Tibial artery (tissue), 4 donors: ENCODE data around the gene HNF4A.
"Not testable (repeated sequence)": the region's sequence is repeated elsewhere in the genome, so short reads cannot be mapped to it uniquely, and the experiment has no call there.

Experiments
- DNase-seq, 2 donors: peaks; one replicate each; pipeline ENCODE4 v3.0.0-alpha.2; 2019
- H3K27ac ChIP-seq, 2 donors: fragments of 200-600 bp; sonication (generic) in 1 of 2; 1 replicate in 1 of 2; 2 replicates in 1 of 2; pipeline ENCODE4 v1.5.1; 2018 to 2019; ENCODE audit warnings: mild to moderate bottlenecking in 1 of 2
- H3K27me3 ChIP-seq, 2 donors: fragments of 200-600 bp; sonication (generic) in 1 of 2; one replicate each; pipeline versions ENCODE4 v1.5.1 to v1.6.0; 2016 to 2019
- H3K36me3 ChIP-seq, 3 donors: fragments of 200-600 bp; sonication (generic) in 2 of 3; one replicate each; pipeline ENCODE4 v1.5.1; 2016 to 2019; ENCODE audit warnings: mild to moderate bottlenecking in 2 of 3
- H3K4me1 ChIP-seq, 4 donors: fragments of 200-600 bp; sonication (generic) in 2 of 4; 1 replicate in 3 of 4; 2 replicates in 1 of 4; pipeline ENCODE4 v1.5.1; 2016 to 2019
- H3K4me3 ChIP-seq, 2 donors: fragments of 200-600 bp; sonication (generic) in 1 of 2; 1 replicate in 1 of 2; 2 replicates in 1 of 2; pipeline ENCODE4 v1.5.1; 2018 to 2019; ENCODE audit warnings: mild to moderate bottlenecking in 2 of 2
- H3K9me3 ChIP-seq, 3 donors: fragments of 200-600 bp; sonication (generic) in 1 of 3; one replicate each; pipeline ENCODE4 v1.5.1; 2016 to 2019
- intact Hi-C: fragments of 100-400 bp; cut with DNase I; formaldehyde crosslinking; loops from one replicate; pipeline ENCODE4 v1.15.0; 2023; ENCODE audit warnings: low total_unique reads
- TF ChIP-seq, protein P1 (sequence below), 2 experiments: fragments of 200-600 bp in 1 of 2; fragments of 450-650 bp in 1 of 2; IDR thresholded peaks; one replicate each; pipeline ENCODE4 v1.5.1; 2017 to 2019; ENCODE audit warnings: antibody characterized with exemption in 2 of 2, mild to moderate bottlenecking in 1 of 2, moderate library complexity in 1 of 2

HNF4A gene

DNA sequence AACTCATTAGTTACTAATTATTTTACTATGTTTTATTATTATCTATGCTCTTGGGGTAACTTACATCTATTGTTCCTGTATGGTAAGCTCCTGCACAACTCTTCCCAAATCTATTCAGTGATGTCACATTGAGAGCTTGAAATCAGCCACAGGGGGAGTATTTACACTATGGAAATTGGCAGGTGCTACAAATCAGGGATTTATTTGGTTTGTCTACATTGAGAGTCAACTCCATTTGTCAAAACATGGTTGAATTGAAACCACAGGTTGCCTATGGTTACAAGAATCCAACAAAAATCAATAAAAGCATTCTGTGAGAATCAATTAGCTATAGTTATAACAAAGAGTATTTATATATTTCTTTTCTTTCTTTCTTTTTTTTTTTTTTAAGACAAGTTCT, 40.6 kb upstream of the HNF4A start:
- Histone ChIP-seq H3K36me3 (no peaks in the 10 kb centered on the region), H3K9me3 (no peaks in the 10 kb centered on the region), H3K4me1 (peaks cover 0 to 11% (median 7%) of the 10 kb centered on the region in 4 donors), H3K27me3 (no peaks in the 10 kb centered on the region), H3K4me3 (no peak overlapping the region), H3K27ac (no peak overlapping the region)
- TF ChIP-seq, protein P1, sequence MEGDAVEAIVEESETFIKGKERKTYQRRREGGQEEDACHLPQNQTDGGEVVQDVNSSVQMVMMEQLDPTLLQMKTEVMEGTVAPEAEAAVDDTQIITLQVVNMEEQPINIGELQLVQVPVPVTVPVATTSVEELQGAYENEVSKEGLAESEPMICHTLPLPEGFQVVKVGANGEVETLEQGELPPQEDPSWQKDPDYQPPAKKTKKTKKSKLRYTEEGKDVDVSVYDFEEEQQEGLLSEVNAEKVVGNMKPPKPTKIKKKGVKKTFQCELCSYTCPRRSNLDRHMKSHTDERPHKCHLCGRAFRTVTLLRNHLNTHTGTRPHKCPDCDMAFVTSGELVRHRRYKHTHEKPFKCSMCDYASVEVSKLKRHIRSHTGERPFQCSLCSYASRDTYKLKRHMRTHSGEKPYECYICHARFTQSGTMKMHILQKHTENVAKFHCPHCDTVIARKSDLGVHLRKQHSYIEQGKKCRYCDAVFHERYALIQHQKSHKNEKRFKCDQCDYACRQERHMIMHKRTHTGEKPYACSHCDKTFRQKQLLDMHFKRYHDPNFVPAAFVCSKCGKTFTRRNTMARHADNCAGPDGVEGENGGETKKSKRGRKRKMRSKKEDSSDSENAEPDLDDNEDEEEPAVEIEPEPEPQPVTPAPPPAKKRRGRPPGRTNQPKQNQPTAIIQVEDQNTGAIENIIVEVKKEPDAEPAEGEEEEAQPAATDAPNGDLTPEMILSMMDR (IDR thresholded peaks at IDR 0.05), result no peak
- no peak for DNase-seq
- intact Hi-C loops, result loop anchor here (5.0 kb wide), 2 partner anchors 198 to 572 kb away; partner anchors contain the start of gene YWHAB

DNA sequence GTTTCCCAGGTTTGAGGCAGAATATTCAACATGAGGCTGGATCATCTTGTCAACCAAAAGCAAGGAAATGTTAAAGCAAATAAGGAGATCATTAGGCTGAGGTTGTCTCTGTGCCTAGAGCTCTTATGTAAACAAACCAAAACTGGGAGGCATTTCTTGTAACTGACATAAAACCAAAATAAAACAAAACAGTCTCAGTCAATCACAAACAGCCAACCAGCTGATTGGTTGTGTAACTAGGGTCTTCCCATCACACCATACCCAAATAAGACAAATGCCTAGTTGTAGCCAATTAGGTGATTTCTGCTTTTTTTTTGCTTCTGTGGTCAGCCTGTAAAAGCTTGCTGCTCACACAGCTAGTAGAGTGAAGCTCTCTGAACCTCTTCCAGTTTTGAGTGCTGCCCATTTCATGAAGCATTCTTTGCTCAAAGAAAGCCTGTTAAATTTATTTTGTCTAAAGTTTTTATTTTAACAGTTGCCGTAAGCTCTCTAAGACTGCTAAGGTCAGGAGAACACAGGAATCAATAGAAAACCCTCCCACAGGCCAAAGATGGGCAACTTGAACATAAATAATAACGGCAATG, 35.6 kb upstream of the HNF4A start:
- Histone ChIP-seq H3K4me3 (no peak overlapping the region), H3K27ac (no peak overlapping the region), H3K4me1 (no peaks in the 10 kb centered on the region), H3K9me3 (no peaks in the 10 kb centered on the region), H3K27me3 (peaks cover 0 to 8% of the 10 kb centered on the region in 2 donors), H3K36me3 (no peaks in the 10 kb centered on the region)
- intact Hi-C loops, result no loop called here
- TF ChIP-seq, protein P1 (IDR thresholded peaks at IDR 0.05), result no peak
- no peak for DNase-seq

DNA sequence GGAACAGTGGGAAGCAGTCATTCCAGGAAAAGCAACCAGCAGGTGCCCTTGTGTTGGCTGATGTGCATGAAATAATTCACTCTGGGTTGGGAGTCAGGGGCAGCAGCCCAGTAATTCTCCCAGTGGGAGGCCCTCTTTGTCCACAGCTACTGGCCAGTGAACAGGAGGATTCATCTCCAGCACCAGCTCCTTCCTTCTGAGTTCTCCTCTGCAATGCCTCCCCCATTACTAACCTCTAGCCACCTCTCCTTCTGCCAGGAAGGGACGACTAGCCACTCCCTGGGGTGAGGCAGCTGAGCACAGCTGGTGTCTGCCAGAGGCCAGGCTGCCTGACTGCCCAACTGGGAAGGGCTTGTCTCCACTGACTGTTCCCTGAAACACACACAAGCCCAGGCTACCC, 31.2 kb upstream of the HNF4A start:
- Histone ChIP-seq H3K36me3 (no peaks in the 10 kb centered on the region), H3K9me3 (no peaks in the 10 kb centered on the region), H3K4me3 (no peak overlapping the region), H3K27ac (no peak overlapping the region), H3K4me1 (peaks cover 0 to 5% (median 4%) of the 10 kb centered on the region in 4 donors), H3K27me3 (peaks cover 0 to 36% of the 10 kb centered on the region in 2 donors)
- no peak for DNase-seq
- intact Hi-C loops, result no loop called here
- TF ChIP-seq, protein P1 (IDR thresholded peaks at IDR 0.05), result no peak

- Histone ChIP-seq H3K36me3 (no peaks in the 10 kb centered on the region), H3K27me3 (peaks cover 0 to 41% of the 10 kb centered on the region in 2 donors), H3K27ac (no peak overlapping the region), H3K9me3 (no peaks in the 10 kb centered on the region), H3K4me1 (peaks cover 0 to 5% (median 4%) of the 10 kb centered on the region in 4 donors), H3K4me3 (peak overlapping the region in 1 of 2 donors; percentile 29)
- intact Hi-C loops, result no loop called here
- TF ChIP-seq, protein P1 (IDR thresholded peaks at IDR 0.05), result no peak
- DNase-seq, result no peak
Observed at GRCh38 chr20:44326391-44327159, 28.9 kb upstream of the HNF4A start.

DNA sequence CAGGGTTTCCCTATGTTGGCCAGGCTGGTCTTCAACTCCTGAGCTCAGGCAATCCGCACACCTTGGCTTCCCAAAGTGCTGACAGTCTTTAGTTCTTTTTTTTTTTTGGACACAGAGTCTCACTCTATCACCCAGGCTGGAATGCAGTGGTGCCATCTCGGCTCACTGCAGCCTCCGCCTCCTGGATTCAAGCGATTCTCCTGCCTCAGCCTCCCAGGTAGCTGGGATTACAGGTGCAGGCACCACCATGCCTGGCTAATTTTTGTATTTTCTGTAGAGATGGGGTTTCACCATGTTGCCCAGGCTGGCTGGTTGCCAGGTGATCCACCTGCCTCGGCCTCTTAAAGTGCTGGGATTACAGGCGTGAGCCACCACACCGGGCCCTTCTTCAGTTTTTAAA, 27.8 kb upstream of the HNF4A start:
- H3K4me1 ChIP-seq, H3K4me3 ChIP-seq, H3K27ac ChIP-seq, intact Hi-C loops, DNase-seq, H3K9me3 ChIP-seq, H3K36me3 ChIP-seq: not testable (repeated sequence)
- peaks cover 0 to 41% of the 10 kb centered on the region in 2 donors for H3K27me3 ChIP-seq

DNA sequence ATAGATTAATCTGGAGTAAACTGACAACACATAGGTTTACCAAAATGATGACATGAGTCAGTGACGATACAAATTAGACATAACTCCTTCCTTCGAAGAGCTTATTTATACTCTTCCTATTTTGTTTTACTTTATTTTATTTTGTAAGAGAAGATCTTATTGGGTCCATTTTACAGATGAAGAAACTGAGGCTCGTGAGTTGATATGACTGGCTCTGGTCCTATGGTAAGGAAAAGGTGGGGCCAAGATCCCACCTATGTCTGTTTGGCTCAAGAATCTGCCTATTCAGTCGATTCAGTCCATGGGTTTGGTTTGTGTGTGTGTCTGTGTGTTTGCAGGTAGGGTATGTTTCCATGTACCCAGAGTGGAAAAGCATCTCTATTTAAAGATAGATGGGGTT, 27.1 kb upstream of the HNF4A start:
- Histone ChIP-seq H3K27me3 (peaks cover 0 to 41% of the 10 kb centered on the region in 2 donors), H3K36me3 (no peaks in the 10 kb centered on the region), H3K27ac (no peak overlapping the region), H3K4me3 (no peak overlapping the region), H3K4me1 (peaks cover 0 to 5% (median 4%) of the 10 kb centered on the region in 4 donors), H3K9me3 (no peaks in the 10 kb centered on the region)
- TF ChIP-seq, protein P1 (IDR thresholded peaks at IDR 0.05), result no peak
- intact Hi-C loops, result no loop called here
- DNase-seq, result no peak
